ENCODE data around the gene DVL3.

The DVL3 gene

DNA sequence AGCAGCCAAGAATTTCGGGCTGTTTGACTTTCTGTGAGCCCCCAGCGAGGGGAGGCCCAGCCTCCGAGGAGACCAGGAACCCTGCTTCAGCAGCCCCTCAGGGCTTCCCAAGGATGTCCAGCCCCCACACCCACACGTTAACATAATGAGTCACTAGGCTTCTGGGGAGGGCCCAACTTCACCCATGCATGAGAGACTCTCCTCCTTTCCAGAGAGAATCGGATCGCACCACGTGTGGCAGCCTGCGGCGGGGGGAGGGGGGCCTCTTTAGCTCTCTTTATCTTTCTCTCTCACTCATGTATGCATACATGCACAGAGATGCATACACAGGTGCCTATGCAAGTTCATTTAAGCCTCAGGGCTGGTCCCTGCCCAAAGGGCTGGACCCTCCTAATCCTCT, 16.4 kb downstream of the DVL3 start:
- no peak for DNase-seq (ENCODE audit: low read depth, low spot score)
- ChIA-PET CTCF (interaction anchor here (0.9 to 1.8 kb wide), 3 partner anchors 11 to 132 kb away, joined by 3 to 6 read pairs (median 4); no protein-coding TSS in a partner anchor), POLR2A (interaction anchor here (1.2 kb wide), 1 partner anchor 9 kb away, joined by 3 read pairs; no protein-coding TSS in a partner anchor)
- no peak overlapping the region for H3K4me3 ChIP-seq (ENCODE audit: low read depth, low read length)
- TF ChIP-seq, protein P1, sequence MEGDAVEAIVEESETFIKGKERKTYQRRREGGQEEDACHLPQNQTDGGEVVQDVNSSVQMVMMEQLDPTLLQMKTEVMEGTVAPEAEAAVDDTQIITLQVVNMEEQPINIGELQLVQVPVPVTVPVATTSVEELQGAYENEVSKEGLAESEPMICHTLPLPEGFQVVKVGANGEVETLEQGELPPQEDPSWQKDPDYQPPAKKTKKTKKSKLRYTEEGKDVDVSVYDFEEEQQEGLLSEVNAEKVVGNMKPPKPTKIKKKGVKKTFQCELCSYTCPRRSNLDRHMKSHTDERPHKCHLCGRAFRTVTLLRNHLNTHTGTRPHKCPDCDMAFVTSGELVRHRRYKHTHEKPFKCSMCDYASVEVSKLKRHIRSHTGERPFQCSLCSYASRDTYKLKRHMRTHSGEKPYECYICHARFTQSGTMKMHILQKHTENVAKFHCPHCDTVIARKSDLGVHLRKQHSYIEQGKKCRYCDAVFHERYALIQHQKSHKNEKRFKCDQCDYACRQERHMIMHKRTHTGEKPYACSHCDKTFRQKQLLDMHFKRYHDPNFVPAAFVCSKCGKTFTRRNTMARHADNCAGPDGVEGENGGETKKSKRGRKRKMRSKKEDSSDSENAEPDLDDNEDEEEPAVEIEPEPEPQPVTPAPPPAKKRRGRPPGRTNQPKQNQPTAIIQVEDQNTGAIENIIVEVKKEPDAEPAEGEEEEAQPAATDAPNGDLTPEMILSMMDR (IDR thresholded peaks at IDR 0.05; ENCODE audit: insufficient read depth, low read length, missing control alignments): no peak

DNA sequence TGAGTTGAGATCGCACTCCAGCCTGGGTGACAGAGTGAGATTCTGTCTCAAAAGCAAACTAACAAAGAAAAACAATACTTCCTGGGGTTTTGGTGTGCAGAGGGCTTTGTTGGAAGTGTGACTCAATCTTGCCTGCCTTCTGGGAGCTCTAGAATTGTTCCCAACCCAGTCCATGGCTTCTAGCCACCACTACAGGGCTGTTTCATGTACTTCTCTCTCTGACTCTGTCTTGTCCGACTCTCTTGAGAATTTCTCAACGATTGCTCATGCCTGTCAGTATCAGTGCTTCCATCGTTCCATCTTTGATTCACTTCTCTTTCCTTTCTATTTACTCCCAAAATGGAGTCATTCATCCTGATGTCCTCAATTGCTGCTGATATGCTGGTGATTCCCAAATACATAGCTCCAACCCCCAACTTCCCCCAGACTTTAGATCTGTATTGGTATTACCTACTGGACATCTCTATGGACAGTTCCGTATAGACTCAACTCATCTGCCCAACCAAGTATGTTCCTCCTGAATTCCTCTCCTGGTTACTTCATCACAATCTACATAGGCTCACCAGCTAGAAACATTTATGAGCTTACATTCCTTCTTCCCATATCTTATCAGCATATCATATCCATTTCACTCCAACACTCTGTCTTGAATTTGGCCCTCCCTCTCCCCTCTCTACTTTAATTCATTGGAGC, 17.6 kb downstream of the DVL3 start:
- peak; percentile 58 for DNase-seq (ENCODE audit: low read depth, low spot score)
- TF ChIP-seq, protein P1 (IDR thresholded peaks at IDR 0.05; ENCODE audit: insufficient read depth, low read length, missing control alignments): no peak
- ChIA-PET CTCF (interaction anchor here (0.9 to 2.3 kb wide), 7 partner anchors 12 to 277 kb away, joined by 3 to 10 read pairs (median 4); partner anchors contain the start of gene EEF1AKMT4), POLR2A (interaction anchor here (0.6 to 1.8 kb wide), 3 partner anchors 13 to 128 kb away, joined by 5 to 6 read pairs (median 6); partner anchors contain the start of genes ABCF3 and DVL3)
- H3K4me3 ChIP-seq (ENCODE audit: low read depth, low read length): no peak overlapping the region

- POLR2A ChIA-PET: interaction anchor here (0.6 to 1.8 kb wide), 2 partner anchors 12 to 128 kb away, joined by 6 read pairs; partner anchors contain the start of gene ABCF3
- no peak overlapping the region for H3K4me3 ChIP-seq (ENCODE audit: low read depth, low read length)
- TF ChIP-seq, protein P1 (IDR thresholded peaks at IDR 0.05; ENCODE audit: insufficient read depth, low read length, missing control alignments): no peak
- DNase-seq (ENCODE audit: low read depth, low spot score): no peak
- CTCF ChIA-PET: interaction anchor here (1.2 to 2.3 kb wide), 5 partner anchors 13 to 277 kb away, joined by 3 to 10 read pairs (median 6); partner anchors contain the start of gene EEF1AKMT4
Observed at GRCh38 chr3:184173374-184173722, 18.2 kb downstream of the DVL3 start.

DNA sequence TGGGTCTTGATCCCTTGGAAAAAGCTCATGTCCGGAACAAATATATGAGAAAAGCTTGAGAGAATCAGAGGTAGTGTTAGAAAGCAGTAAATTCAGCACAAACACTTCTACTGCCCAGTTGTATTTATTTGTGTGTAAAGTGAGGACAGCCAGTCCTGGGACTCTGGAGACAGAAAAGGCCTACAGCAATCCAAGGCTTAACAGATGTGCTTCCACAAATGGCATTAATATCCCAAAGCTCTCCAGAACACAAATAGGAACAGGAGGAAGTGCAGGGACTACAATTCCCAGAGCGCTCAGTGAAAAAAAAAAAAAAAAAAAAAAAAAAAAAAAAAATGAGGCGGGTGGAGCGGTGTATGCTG, 19.1 kb downstream of the DVL3 start:
- no peak overlapping the region for H3K4me3 ChIP-seq (ENCODE audit: low read depth, low read length)
- no peak for DNase-seq (ENCODE audit: low read depth, low spot score)
- ChIA-PET POLR2A (interaction anchor here (0.6 to 1.6 kb wide), 3 partner anchors 19 to 39 kb away, joined by 3 to 6 read pairs (median 5); partner anchors contain the start of gene EIF2B5), CTCF (interaction anchor here (1.2 to 2.3 kb wide), 3 partner anchors 13 to 76 kb away, joined by 3 to 10 read pairs (median 3); partner anchors contain the start of gene EEF1AKMT4)
- TF ChIP-seq, protein P1 (IDR thresholded peaks at IDR 0.05; ENCODE audit: insufficient read depth, low read length, missing control alignments): no peak

DNA sequence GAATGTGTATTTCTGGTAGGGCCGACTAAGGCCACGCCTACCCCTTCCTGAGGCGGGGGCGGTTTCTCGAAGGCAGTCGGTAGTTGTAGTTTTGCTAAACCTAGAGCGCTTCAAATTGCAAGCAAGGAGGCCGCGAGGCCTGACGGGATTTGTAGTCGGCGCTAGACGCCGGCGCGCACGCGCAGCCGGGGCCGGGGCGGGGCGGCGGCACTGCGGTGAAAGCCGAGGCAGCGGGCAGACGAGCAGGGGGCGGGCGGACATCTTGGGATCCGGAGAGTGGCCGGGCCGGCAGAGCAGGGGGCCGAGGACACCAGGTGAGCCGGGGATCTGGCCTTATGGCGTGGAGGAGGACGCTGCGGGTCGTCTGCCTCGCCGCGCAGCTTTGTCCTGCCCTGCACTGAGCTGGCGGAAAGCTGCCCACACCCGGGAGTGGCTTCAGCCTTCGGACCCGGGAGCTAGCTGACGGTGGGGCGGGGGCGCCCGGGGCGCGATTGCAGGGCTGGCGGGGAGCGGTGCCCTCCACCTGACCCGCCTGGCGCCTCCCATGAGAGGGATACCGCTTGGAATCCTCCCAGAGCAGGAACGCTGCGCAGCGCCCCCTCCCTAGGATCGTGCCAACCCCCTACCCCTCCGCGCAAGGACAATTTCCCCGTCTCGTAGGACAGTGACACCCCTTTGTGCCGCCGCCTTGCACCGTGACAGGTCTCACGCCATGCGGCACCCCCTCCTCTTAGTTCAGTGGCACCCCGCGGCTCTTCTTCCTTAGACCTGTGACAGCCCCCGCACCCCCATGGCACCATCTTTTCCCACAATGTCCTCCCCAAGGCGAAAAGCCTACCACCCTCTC, 19.7 kb downstream of the DVL3 start, which contains the start of gene AP2M1:
AP2M1 (plus strand) TSS at position 210 of the 847 bp plus-strand sequence. CDS start 2,139 bp downstream, outside the sequence.
- TF ChIP-seq, protein P1 (IDR thresholded peaks at IDR 0.05; ENCODE audit: insufficient read depth, low read length, missing control alignments): no peak
- peak; percentile 95 for DNase-seq (ENCODE audit: low read depth, low spot score)
- ChIA-PET CTCF (interaction anchor here (1.3 to 2.3 kb wide), 2 partner anchors 14 to 75 kb away, joined by 3 to 10 read pairs; partner anchors contain the start of gene EEF1AKMT4), POLR2A (interaction anchor here (0.7 to 1.6 kb wide), 3 partner anchors 14 to 40 kb away, joined by 3 to 6 read pairs (median 3); partner anchors contain the start of gene EIF2B5)
- H3K4me3 ChIP-seq (ENCODE audit: low read depth, low read length): peak within 1 kb of the TSS; percentile 99
